HCT116 (cell line): ENCODE results near the gene AMBP. TPM values are rescaled to one million over a fixed set of nuclear protein-coding genes. Genes with fewer than 3 reads are reported as not detected.

ENCODE experiments used
- ATAC-seq: fragments of 200-7000 bp; cut with Tn5 transposase; 2 replicates; pipeline ENCODE4 v1.9.1; 2020; ENCODE audit warnings: mild to moderate bottlenecking, moderate library complexity
- BruUV-seq: library from RNA; stranded (reverse); fragments of 400-500 nt; replicated peaks from 2 replicates; lab custom pipeline; 2021; lab: Mats Ljungman, UMichigan
- CTCF ChIA-PET: fragments of 300-600 bp; sonication (Branson Sonifier 250); formaldehyde crosslinking; loops from one replicate; lab custom pipeline; 2021; ENCODE audit warnings: antibody characterized with exemption; lab: Charles Lee
- POLR2A ChIA-PET: fragments of 300-600, 350-600 bp; sonication (Branson Sonifier 250); formaldehyde crosslinking; loops from one replicate; lab custom pipeline; 2021; ENCODE audit warnings: antibody characterized with exemption; lab: Charles Lee
- RAD21 ChIA-PET, 2 experiments: fragments of 300-600 bp; sonication (Branson Sonifier 250); formaldehyde crosslinking; loops; one replicate each; lab custom pipeline; 2023; ENCODE audit warnings: low total read pairs in 2 of 2; ENCODE audit not compliant: uncharacterized antibody in 2 of 2, unreplicated experiment in 2 of 2, low non-redundant PET in 1 of 2; lab: Charles Lee
- DNase-seq: peaks from one replicate; pipeline ENCODE4 v3.0.0-alpha.2; 2010; ENCODE audit warnings: low read depth, low spot score
- H2AFZ ChIP-seq: fragments of 200-600 bp; shearing (Covaris generic), sonication (generic); 2 replicates; pipeline ENCODE4 v1.6.1; 2017; ENCODE audit warnings: low read depth, mixed run types, mixed read lengths, antibody characterized with exemption, low read length; ENCODE audit not compliant: poor library complexity, severe bottlenecking
- H3K27ac ChIP-seq: 2 replicates; pipeline ENCODE4 v1.5.1; 2012; ENCODE audit warnings: low read depth, low read length
- H3K27me3 ChIP-seq: fragments of 200-600 bp; sonication (generic); 2 replicates; pipeline ENCODE4 v1.6.1; 2016; ENCODE audit warnings: mixed run types, low read length, mixed read lengths; ENCODE audit not compliant: insufficient read depth
- H3K36me3 ChIP-seq, 2 experiments: fragments of 200-500 bp in 1 of 2; fragments of 200-600 bp in 1 of 2; sonication (Bioruptor generic) in 1 of 2; sonication (generic) in 1 of 2; 2 replicates each; pipeline versions ENCODE4 v1.5.1 to v1.6.1; 2014 to 2016; ENCODE audit warnings: low read length in 2 of 2, inconsistent platforms in 1 of 2, mixed read lengths in 1 of 2, mixed run types in 1 of 2; ENCODE audit not compliant: insufficient read depth in 2 of 2, control insufficient read depth in 1 of 2
- H3K4me1 ChIP-seq, 2 experiments: fragments of 200-600 bp in 1 of 2; sonication (generic) in 1 of 2; 2 replicates each; pipeline versions ENCODE4 v1.5.1 to v1.6.1; 2012 to 2017; ENCODE audit warnings: low read length in 2 of 2, inconsistent platforms in 1 of 2, mild to moderate bottlenecking in 1 of 2, mixed read lengths in 1 of 2, mixed run types in 1 of 2, moderate library complexity in 1 of 2; ENCODE audit not compliant: insufficient read depth in 2 of 2, control insufficient read depth in 1 of 2
- H3K4me2 ChIP-seq: fragments of 200-600 bp; sonication (generic); 2 replicates; pipeline ENCODE4 v1.6.1; 2017; ENCODE audit warnings: mixed run types, low read length, mixed read lengths
- H3K4me3 ChIP-seq, 2 experiments: fragments of 200-600 bp in 1 of 2; sonication (generic) in 1 of 2; replicated peaks in 1 of 2; 2 replicates each; pipeline ENCODE4 v1.5.1; 2011 to 2016; ENCODE audit warnings: low read length in 2 of 2, control low read depth in 1 of 2, low read depth in 1 of 2, mild to moderate bottlenecking in 1 of 2, mixed read lengths in 1 of 2, mixed run types in 1 of 2
- H3K79me2 ChIP-seq: fragments of 200-600 bp; sonication (generic); 2 replicates; pipeline ENCODE4 v1.6.1; 2017; ENCODE audit warnings: mild to moderate bottlenecking, mixed run types, low read length, moderate library complexity, mixed read lengths; ENCODE audit not compliant: insufficient read depth
- H3K9ac ChIP-seq: fragments of 200-600 bp; sonication (generic); 2 replicates; pipeline ENCODE4 v1.6.1; 2016; ENCODE audit warnings: low read length, mixed read lengths
- H3K9me2 ChIP-seq: fragments of 200-600 bp; sonication (generic), shearing (Covaris generic); 2 replicates; pipeline ENCODE4 v1.6.1; 2017; ENCODE audit warnings: mixed run types, mild to moderate bottlenecking, moderate library complexity; ENCODE audit not compliant: insufficient read depth
- H3K9me3 ChIP-seq, 2 experiments: fragments of 200-500 bp in 1 of 2; fragments of 200-600 bp in 1 of 2; sonication (Bioruptor generic) in 1 of 2; sonication (generic) in 1 of 2; 2 replicates each; pipeline ENCODE4 v1.6.1; 2014 to 2017; ENCODE audit warnings: low read length in 2 of 2, mixed read lengths in 2 of 2, inconsistent platforms in 1 of 2, low read depth in 1 of 2, mild to moderate bottlenecking in 1 of 2, mixed run types in 1 of 2, moderate library complexity in 1 of 2; ENCODE audit not compliant: control insufficient read depth in 1 of 2, insufficient read depth in 1 of 2
- H4K20me1 ChIP-seq: fragments of 200-600 bp; sonication (generic), shearing (Covaris generic); 2 replicates; pipeline ENCODE4 v1.6.1; 2017; ENCODE audit warnings: mixed run types, mild to moderate bottlenecking, moderate library complexity; ENCODE audit not compliant: insufficient read depth
- ATF3 ChIP-seq: IDR thresholded peaks from 2 replicates; pipeline ENCODE4 v1.6.1; 2012
- CBX3 ChIP-seq: IDR thresholded peaks from 2 replicates; pipeline ENCODE4 v1.6.1; 2012; ENCODE audit warnings: low read depth
- CEBPB ChIP-seq: IDR thresholded peaks from 2 replicates; pipeline ENCODE4 v1.6.1; 2012; ENCODE audit warnings: low read depth
- CTCF ChIP-seq, 3 experiments: fragments of 200-600 bp in 1 of 3; sonication (generic) in 1 of 3; IDR thresholded peaks in 2 of 3; conservative IDR thresholded peaks in 1 of 3; 2 replicates each; pipeline ENCODE4 v1.5.1; 2012 to 2017; ENCODE audit warnings: low read depth in 2 of 3, low read length in 2 of 3, antibody characterized with exemption in 1 of 3, borderline replicate concordance in 1 of 3, control low read depth in 1 of 3, mild to moderate bottlenecking in 1 of 3, mixed read lengths in 1 of 3, mixed run types in 1 of 3, moderate library complexity in 1 of 3; ENCODE audit not compliant: insufficient read depth in 1 of 3
- JUND ChIP-seq: IDR thresholded peaks from 2 replicates; pipeline ENCODE4 v1.6.1; 2012
- POLR2A ChIP-seq: IDR thresholded peaks from 2 replicates; pipeline ENCODE4 v1.7.0; 2011; ENCODE audit warnings: borderline replicate concordance; ENCODE audit not compliant: insufficient read depth, insufficient read length; ENCODE audit errors: extremely low read depth
- POLR2AphosphoS5 ChIP-seq: IDR thresholded peaks from 2 replicates; pipeline ENCODE4 v1.6.1; 2011; ENCODE audit warnings: mild to moderate bottlenecking, low read depth, low read length, moderate library complexity
- SIN3A ChIP-seq: IDR thresholded peaks from 2 replicates; pipeline ENCODE4 v1.6.1; 2012; ENCODE audit warnings: low read depth
- SP1 ChIP-seq: IDR thresholded peaks from 2 replicates; pipeline ENCODE4 v1.6.1; 2012; ENCODE audit warnings: low read depth
- TCF7L2 ChIP-seq: IDR thresholded peaks from 2 replicates; pipeline ENCODE4 v1.7.0; 2011; ENCODE audit warnings: borderline replicate concordance, inconsistent platforms; ENCODE audit not compliant: insufficient read depth, insufficient read length; ENCODE audit errors: extremely low read depth
- YY1 ChIP-seq: IDR thresholded peaks from 2 replicates; pipeline ENCODE4 v1.6.1; 2011; ENCODE audit warnings: low read length, low read depth, moderate library complexity, mild to moderate bottlenecking; ENCODE audit not compliant: insufficient replicate concordance; ENCODE audit errors: extremely low read depth
- ZFX ChIP-seq: fragments of 450-650 bp; IDR thresholded peaks from 2 replicates; pipeline ENCODE4 v1.6.1; 2017
- ZNF274 ChIP-seq: fragments of 200-500 bp; sonication (Bioruptor generic); IDR thresholded peaks from 2 replicates; pipeline ENCODE4 v1.6.1; 2014; ENCODE audit warnings: mild to moderate bottlenecking, low read depth, low read length, inconsistent platforms
- intact Hi-C: fragments of 100-400 bp; cut with micrococcal nuclease; formaldehyde crosslinking; loops from 2 replicates; pipeline ENCODE4 v1.10.0; 2022
- total RNA-seq: library from RNA; stranded (reverse); gene quantifications from one replicate; pipeline ENCODE4 v1.2.1, GENCODE V29; 2021; ENCODE audit not compliant: unreplicated experiment
- TF ChIP-seq, protein P1 (sequence below): IDR thresholded peaks from 2 replicates; pipeline ENCODE4 v1.6.1; 2012
- TF ChIP-seq, protein P2 (sequence below): IDR thresholded peaks from 2 replicates; pipeline ENCODE4 v1.6.1; 2011; ENCODE audit warnings: mild to moderate bottlenecking, low read length, moderate library complexity; ENCODE audit not compliant: insufficient replicate concordance; ENCODE audit errors: extremely low read depth

Gene AMBP
- total RNA-seq, 1 experiment from 2014 or later, result 1.9 TPM

GRCh38 chr9:114124666-114125475, 46.8 kb upstream of the AMBP start (continued):
- TF ChIP-seq CTCF (IDR thresholded peaks at IDR 0.05 in 2 of 3, conservative IDR thresholded peaks at IDR 0.05 in 1 of 3; ENCODE audit: borderline replicate concordance in 1 of 3, insufficient read depth in 1 of 3, low read depth in 2 of 3, low read length in 2 of 3) (no peak), ATF3 (no peak), POLR2A (no peak), CBX3 (no peak), ZFX (no peak), TCF7L2 (no peak), YY1 (no peak), ZNF274 (no peak), POLR2AphosphoS5 (no peak)

DNA sequence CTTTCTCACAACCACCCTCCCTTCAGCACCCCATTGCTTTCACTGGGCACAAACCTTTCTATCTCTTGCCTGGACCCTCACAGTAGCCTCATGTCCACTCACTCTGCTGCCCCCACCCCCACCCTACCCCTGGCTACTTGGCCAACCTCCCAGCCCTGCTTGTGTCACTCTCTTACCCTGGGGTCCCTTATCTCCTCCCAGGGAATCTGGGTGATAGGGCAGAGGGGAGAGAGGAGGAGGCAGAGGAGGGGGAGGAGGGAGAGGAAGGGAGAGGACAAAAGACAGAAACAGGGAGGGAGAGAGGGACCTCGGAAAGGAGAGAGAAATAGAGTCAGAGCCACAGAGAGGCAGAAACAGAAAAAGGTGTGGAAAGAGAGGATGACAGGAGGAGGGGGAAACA, 46.0 kb upstream of the AMBP start:
- no peaks in the 10 kb centered on the region for H3K79me2 ChIP-seq
- no peak for DNase-seq
- ATAC-seq, result no peak
- RAD21 ChIA-PET, result no interaction called here
- BruUV-seq, result no TSS peak
- CTCF ChIA-PET, result no interaction called here
- H3K9ac ChIP-seq, result no peak overlapping the region
- H3K9me3 ChIP-seq, result peaks cover 0 to 7% of the 10 kb centered on the region in 2 experiments; a peak in 1 of 4 replicates
- H3K4me1 ChIP-seq, result no peaks in the 10 kb centered on the region
- H3K9me2 ChIP-seq, result no peaks in the 10 kb centered on the region
- POLR2A ChIA-PET, result no interaction called here
- no peak overlapping the region for H2AFZ ChIP-seq
- intact Hi-C loops, result no loop called here
- no peak overlapping the region for H3K4me3 ChIP-seq
- TF ChIP-seq POLR2A (no peak), SIN3A (no peak), JUND (no peak), ZNF274 (no peak), SP1 (no peak), CEBPB (no peak), CTCF (IDR thresholded peaks at IDR 0.05 in 2 of 3, conservative IDR thresholded peaks at IDR 0.05 in 1 of 3; ENCODE audit: borderline replicate concordance in 1 of 3, insufficient read depth in 1 of 3, low read depth in 2 of 3, low read length in 2 of 3) (no peak)
- TF ChIP-seq, protein P1, sequence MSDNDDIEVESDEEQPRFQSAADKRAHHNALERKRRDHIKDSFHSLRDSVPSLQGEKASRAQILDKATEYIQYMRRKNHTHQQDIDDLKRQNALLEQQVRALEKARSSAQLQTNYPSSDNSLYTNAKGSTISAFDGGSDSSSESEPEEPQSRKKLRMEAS, result no peak
- TF ChIP-seq, protein P2, sequence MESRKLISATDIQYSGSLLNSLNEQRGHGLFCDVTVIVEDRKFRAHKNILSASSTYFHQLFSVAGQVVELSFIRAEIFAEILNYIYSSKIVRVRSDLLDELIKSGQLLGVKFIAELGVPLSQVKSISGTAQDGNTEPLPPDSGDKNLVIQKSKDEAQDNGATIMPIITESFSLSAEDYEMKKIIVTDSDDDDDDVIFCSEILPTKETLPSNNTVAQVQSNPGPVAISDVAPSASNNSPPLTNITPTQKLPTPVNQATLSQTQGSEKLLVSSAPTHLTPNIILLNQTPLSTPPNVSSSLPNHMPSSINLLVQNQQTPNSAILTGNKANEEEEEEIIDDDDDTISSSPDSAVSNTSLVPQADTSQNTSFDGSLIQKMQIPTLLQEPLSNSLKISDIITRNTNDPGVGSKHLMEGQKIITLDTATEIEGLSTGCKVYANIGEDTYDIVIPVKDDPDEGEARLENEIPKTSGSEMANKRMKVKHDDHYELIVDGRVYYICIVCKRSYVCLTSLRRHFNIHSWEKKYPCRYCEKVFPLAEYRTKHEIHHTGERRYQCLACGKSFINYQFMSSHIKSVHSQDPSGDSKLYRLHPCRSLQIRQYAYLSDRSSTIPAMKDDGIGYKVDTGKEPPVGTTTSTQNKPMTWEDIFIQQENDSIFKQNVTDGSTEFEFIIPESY, result no peak
- H3K4me2 ChIP-seq, result no peak overlapping the region
- no peaks in the 10 kb centered on the region for H3K36me3 ChIP-seq
- H3K27me3 ChIP-seq, result peaks cover 8% of the 10 kb centered on the region; the same call in 1 of the 2 replicates
- no peaks in the 10 kb centered on the region for H4K20me1 ChIP-seq
- no peak overlapping the region for H3K27ac ChIP-seq
